NCI-H510A treated with DMSO at 0.1 percent for 48 hours (cell line): Measurements from ENCODE around the gene ERBB4.

Experiments used
- DNase-seq: peaks from one replicate; lab custom pipeline; 2025; lab: John Stamatoyannopoulos, UW

ERBB4 gene

DNA sequence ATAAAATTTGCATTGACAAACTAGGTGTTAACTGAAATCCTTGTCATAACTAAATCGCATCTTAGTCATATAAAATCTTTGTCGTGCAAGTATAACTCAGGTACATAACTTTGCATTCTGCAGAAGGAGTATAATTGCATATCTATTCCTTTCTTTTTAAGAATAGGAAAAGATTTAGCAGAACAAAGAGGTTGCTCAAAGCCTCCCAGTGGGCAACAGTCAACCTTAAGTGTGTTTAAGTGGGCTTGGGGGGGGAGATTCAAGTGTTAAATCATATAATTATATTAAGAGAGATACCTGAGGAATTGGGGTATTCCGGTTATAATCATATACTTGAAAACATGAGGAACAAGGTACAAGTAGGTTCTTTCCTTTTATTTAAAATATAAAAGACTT, 1068.9 kb downstream of the ERBB4 start:
- no peak for DNase-seq

DNA sequence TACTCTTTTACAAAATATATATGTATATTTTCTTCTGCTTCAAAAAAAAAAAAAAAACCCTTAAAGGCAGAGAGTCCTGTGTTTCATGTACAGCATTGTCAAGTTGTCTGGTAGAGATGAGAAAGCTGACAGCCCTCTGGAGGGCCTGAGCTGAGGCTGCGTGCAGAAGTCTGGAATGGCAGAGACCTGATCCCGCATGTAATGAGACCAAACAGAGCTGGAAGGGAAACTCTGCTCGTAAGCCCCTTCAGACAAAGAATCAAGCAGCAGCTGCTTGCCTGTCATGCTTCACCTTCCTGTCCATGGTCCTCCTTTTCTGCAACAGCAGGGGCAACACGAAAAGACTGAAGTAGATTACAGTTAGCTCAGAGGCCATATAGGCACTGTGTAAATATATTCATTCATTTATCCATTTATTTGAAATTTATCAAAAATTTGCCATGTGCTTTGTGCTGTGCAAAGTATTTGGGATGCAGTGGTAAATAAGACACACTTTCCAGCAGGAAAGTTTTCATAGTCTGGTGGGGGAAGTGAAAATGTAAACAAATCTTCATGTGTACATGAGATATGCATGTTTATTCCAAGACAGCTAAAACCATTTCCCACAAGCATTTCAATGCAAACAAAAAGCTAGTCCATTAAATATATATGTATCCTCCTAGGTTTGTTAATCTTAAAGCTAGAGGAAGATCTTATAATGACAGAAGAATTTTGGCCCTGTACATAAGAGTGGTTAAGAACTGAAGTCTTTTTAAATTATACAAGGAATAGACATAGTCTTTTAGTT, 1069.5 kb downstream of the ERBB4 start:
- no peak for DNase-seq

DNA sequence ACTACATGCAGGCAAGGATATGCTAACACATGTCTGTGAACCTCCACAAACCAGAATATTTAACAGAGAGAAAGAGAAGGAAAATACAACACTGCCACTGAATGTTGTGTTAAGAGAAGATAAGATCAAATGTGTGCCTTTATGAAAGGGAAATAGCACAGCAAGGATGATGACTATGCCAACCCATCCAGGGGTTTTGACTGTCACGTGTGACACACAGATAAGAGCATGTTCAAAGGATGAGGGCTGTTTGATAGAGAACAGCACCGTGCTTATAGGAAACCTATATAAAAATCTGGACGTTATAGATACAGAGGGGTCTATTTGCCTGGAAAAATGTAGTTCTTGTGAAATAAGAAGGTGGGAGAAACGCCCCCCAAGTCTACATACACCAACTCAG, 1070.4 kb downstream of the ERBB4 start:
- DNase-seq, result no peak

- DNase-seq, result no peak
Observed at GRCh38 chr2:211463397-211463796, 1075.2 kb downstream of the ERBB4 start.

GRCh38 chr2:211458974-211459373, 1079.6 kb downstream of the ERBB4 start:
- no peak for DNase-seq

DNA sequence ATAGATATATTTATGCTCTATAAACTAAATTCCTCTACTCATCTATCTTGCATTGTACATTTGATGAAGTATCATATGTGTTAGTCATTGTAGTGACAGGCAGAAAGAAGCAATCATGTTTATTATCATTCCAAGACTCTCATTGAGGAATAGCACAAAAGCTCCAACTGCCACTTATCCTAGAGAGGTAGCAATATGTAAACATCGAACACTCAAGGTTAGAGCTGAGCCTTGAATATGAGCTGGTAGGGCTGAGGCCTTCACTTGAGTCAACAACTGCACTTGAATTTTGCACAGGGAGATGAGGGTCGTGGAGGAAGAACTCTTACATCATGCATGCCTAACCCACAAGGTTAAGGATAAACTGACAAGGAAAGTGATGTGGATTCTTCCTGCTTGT, 1081.3 kb downstream of the ERBB4 start:
- DNase-seq, result peak; percentile 12

DNA sequence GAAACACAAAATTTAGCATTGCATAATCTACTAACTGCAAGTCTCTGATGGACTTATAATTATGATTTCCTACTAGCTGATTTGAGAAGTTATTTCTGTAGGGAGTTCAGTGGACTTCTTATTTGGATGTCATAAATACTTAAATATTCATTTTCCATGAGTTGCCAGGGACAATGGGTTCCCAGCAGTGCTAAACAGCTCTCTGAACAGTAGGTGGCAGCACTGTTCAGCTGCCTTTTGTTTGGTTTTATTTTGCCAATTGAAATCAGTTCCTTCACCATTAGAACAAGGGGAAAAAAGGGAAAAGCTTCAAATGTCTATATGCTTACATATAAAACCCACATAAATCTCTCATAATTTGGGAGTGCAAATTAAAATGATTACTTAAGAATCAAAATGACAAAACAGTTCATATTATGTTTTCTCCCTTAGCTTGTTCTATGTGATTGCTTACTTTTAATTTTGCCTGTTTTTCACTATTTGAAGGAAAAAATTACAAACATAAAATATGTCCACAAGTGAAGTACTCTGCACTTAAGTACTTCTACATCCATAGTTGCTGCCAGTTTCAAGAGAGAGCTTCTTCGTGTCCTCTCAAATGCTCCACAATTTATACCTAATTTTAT, 1083.3 kb downstream of the ERBB4 start:
- peak; percentile 42 for DNase-seq

DNA sequence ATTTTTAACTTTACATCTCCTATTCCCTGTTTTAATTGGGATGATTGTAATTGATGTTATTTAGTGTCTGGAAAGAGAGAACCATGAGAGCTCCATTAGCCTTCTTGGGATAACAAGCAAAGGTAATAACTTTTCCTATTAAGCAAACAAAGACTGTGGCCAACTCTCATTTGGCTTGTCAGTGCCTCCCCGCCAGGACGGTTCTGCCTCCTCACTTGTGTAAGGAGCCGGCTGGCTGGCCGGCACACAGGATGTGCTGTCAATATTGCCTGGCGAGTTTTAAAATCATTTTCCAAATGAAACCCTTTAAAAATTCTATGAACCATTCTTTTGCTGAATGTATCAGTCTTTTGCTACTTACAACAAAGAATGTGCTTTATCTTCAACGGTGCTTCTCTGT, 1083.9 kb downstream of the ERBB4 start:
- DNase-seq, result peak; percentile 4

GRCh38 chr2:211453311-211453887, 1085.2 kb downstream of the ERBB4 start:
- no peak for DNase-seq

DNA sequence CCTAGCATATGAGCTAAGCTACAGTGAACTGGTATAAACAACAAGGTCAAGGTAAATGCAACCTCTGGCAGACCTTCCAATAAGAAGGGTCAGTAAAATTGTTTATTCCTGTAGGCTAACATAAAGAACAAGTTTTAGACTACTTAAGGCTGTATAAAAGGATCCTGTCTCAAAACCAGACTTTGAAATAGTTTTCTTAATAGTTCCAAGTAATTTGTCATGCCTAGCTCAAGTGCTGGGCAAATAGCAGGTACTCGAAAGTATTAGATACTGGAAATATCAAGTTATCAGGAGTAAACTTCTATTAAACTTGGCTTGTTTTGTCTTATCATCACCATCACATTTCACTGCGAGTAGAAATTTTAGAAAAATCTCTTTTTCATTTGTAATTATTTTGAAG, 1087.0 kb downstream of the ERBB4 start:
- no peak for DNase-seq

- DNase-seq, result no peak
Observed at GRCh38 chr2:211449819-211450218, 1088.8 kb downstream of the ERBB4 start.

DNA sequence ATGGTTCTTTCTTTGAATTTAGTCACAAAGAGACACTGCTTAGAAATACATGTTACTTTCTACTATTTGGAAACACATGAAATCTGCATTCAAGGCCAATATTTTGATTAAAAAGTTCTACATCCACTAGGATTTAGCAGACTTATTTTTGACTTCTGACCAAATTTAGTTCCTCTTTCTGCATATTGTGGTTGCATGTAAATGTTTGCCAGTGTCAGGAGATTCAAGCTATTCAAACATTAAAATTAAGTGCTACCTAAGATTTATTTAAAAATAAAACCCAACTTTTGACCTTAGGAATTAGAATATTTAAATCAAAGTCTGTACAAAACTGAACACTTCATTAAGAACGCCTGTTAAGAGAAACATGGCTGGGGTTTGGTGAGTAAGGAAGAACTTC, 1091.1 kb downstream of the ERBB4 start:
- no peak for DNase-seq

GRCh38 chr2:211440107-211440506, 1098.5 kb downstream of the ERBB4 start:
- DNase-seq, result no peak

GRCh38 chr2:211439011-211439410, 1099.6 kb downstream of the ERBB4 start:
- no peak for DNase-seq

- no peak for DNase-seq
Observed at GRCh38 chr2:211437396-211437795, 1101.2 kb downstream of the ERBB4 start.

GRCh38 chr2:211436182-211436581, 1102.4 kb downstream of the ERBB4 start:
- DNase-seq, result no peak

GRCh38 chr2:211435331-211435730, 1103.3 kb downstream of the ERBB4 start:
- no peak for DNase-seq

- DNase-seq, result no peak
Observed at GRCh38 chr2:211434773-211435172, 1103.8 kb downstream of the ERBB4 start.

- no peak for DNase-seq
Observed at GRCh38 chr2:211429256-211429920, 1109.2 kb downstream of the ERBB4 start.

DNA sequence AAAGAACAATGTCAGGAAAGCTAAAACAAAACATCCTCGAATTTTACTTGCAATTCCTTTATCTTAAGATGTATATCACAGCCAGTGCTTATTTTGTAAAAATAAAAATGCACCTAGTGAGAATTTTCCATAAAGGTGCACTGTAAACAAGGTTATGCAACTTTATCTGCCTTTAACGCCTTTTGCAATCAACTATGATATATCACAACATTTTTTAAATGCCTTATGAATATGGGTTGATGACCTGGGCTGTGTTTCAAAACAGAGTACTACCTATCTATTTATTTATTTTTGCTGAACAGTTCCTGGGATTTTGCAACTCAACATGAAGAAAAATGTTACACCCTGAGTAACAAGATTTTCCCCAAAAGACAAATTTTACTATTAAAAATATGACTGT, 1112.4 kb downstream of the ERBB4 start:
- DNase-seq, result no peak

DNA sequence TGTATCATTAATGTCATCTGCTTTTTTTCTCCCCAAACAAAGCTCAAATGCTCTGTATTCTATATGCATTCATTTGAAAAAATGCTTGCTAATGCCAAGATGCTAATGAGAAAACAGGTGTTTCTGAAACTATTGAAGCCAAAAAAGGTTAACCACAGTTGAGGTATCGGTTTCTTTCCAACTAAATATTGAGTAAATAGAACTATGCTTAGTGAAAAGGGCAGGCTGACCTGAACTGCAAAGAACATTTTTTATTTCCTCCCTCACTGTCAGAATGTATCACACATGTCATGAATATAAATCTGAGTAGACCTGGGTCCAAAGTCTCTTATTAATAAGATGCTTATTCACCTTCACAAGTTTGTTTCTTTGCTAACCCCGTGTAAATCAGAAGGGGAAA, 1115.6 kb downstream of the ERBB4 start:
- DNase-seq, result no peak

DNA sequence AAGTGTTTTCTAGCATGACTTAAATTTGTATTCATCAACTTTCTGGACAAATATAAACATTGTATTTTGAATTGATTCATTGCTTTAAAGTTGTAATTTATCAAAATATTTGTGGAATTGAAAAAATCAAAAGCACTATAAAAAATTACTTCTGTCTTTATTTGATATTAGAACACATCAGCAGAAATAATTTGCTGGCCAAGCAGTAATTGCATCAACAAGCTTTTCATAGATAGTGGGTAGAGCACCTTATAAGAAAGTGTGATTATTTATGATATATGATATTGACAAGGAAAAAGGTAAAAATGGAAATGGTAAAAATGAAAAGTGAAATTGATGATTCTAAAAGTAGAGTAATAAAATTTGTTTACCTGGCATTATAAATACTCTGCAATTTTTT, 1121.1 kb downstream of the ERBB4 start:
- no peak for DNase-seq

DNA sequence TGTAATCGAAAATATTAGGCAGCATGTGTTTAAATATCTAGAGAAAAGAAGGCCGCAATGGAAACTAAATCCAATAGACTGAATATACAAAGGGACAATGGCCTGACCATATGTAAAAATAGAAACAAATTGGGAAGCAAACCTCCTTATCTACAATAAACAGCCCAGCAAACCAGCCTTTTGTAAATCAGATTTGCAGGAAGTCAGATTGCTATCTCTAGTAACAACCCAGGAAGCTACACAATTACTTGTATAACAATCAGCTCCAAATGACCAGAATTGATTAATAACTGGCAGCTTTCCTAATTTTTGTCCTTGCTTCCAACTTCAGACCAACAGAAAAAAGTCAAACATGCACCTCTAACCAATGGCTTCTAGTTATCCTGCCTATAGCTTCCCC, 1122.2 kb downstream of the ERBB4 start:
- no peak for DNase-seq
